Liver (tissue), 9 donors: ENCODE measurements around the gene MED23. TPM values are rescaled to one million over a fixed set of nuclear protein-coding genes. Genes with fewer than 3 reads are reported as not detected.
A peak's percentile ranks its signal among the peaks of the same experiment; 100 is the strongest.

Source experiments
- DNase-seq: peaks from one replicate; pipeline ENCODE4 v3.0.0-alpha.2; 2017; ENCODE audit warnings: low spot score
- H3K27ac ChIP-seq, 2 donors: one replicate each; pipeline ENCODE4 v1.7.0; 2013; ENCODE audit warnings: inconsistent platforms in 2 of 2, low read length in 2 of 2, control low read depth in 1 of 2, low read depth in 1 of 2, mild to moderate bottlenecking in 1 of 2
- H3K27me3 ChIP-seq, 4 donors: one replicate each; pipeline versions ENCODE4 v1.6.1 to v1.7.0; 2013; ENCODE audit warnings: low read length in 3 of 4, inconsistent platforms in 1 of 4, mild to moderate bottlenecking in 1 of 4, moderate library complexity in 1 of 4; ENCODE audit not compliant: control insufficient read depth in 4 of 4, insufficient read depth in 4 of 4
- H3K36me3 ChIP-seq, 4 donors: one replicate each; pipeline versions ENCODE4 v1.6.1 to v1.7.0; 2013; ENCODE audit warnings: low read length in 3 of 4, mild to moderate bottlenecking in 3 of 4, low read depth in 1 of 4, moderate library complexity in 1 of 4; ENCODE audit not compliant: control insufficient read depth in 4 of 4, insufficient read depth in 3 of 4
- H3K4me1 ChIP-seq, 4 donors: one replicate each; pipeline versions ENCODE4 v1.6.1 to v1.7.0; 2013; ENCODE audit warnings: low read length in 3 of 4, mild to moderate bottlenecking in 3 of 4, moderate library complexity in 1 of 4; ENCODE audit not compliant: control insufficient read depth in 4 of 4, insufficient read depth in 4 of 4
- H3K4me3 ChIP-seq, 3 donors: one replicate each; pipeline versions ENCODE4 v1.6.1 to v1.7.0; 2013; ENCODE audit warnings: low read length in 3 of 3, control low read depth in 1 of 3, low read depth in 1 of 3, mild to moderate bottlenecking in 1 of 3
- H3K9ac ChIP-seq, 2 donors: one replicate each; pipeline ENCODE4 v1.7.0; 2013; ENCODE audit warnings: low read length in 2 of 2, mild to moderate bottlenecking in 2 of 2, moderate library complexity in 2 of 2, control low read depth in 1 of 2, low read depth in 1 of 2
- H3K9me3 ChIP-seq, 4 donors: one replicate each; pipeline versions ENCODE4 v1.6.1 to v1.7.0; 2013; ENCODE audit warnings: low read length in 3 of 4; ENCODE audit not compliant: control insufficient read depth in 4 of 4
- EGR1 ChIP-seq, 2 donors: IDR thresholded peaks; 2 replicates each; pipeline ENCODE4 v1.6.1; 2016 to 2018; ENCODE audit warnings: antibody characterized with exemption in 2 of 2, low read depth in 2 of 2
- FOXA1 ChIP-seq: IDR thresholded peaks from 2 replicates; pipeline ENCODE4 v1.6.1; 2016; ENCODE audit warnings: antibody characterized with exemption
- FOXA2 ChIP-seq: IDR thresholded peaks from 2 replicates; pipeline ENCODE4 v1.6.1; 2016; ENCODE audit warnings: antibody characterized with exemption
- GABPA ChIP-seq, 2 donors: IDR thresholded peaks in 1 of 2; conservative IDR thresholded peaks in 1 of 2; 2 replicates each; pipeline ENCODE4 v1.6.1; 2016; ENCODE audit warnings: antibody characterized with exemption in 2 of 2, mild to moderate bottlenecking in 1 of 2, moderate library complexity in 1 of 2
- HNF4A ChIP-seq, 2 donors: conservative IDR thresholded peaks; 2 replicates each; pipeline ENCODE4 v1.6.1; 2016; ENCODE audit warnings: antibody characterized with exemption in 2 of 2, mild to moderate bottlenecking in 2 of 2
- HNF4G ChIP-seq: IDR thresholded peaks from 2 replicates; pipeline ENCODE4 v1.6.1; 2016; ENCODE audit warnings: antibody characterized with exemption
- JUND ChIP-seq, 2 donors: IDR thresholded peaks; 2 replicates each; pipeline ENCODE4 v1.6.1; 2016; ENCODE audit warnings: antibody characterized with exemption in 2 of 2
- NR2F2 ChIP-seq: IDR thresholded peaks from 2 replicates; pipeline ENCODE4 v1.6.1; 2016; ENCODE audit warnings: antibody characterized with exemption
- RAD21 ChIP-seq, 2 donors: IDR thresholded peaks; 2 replicates each; pipeline ENCODE4 v1.6.1; 2016; ENCODE audit warnings: antibody characterized with exemption in 2 of 2, mild to moderate bottlenecking in 2 of 2
- RXRA ChIP-seq, 2 donors: IDR thresholded peaks; 2 replicates each; pipeline ENCODE4 v1.6.1; 2017 to 2018; ENCODE audit warnings: antibody characterized with exemption in 2 of 2, mild to moderate bottlenecking in 1 of 2
- SP1 ChIP-seq: IDR thresholded peaks from 2 replicates; pipeline ENCODE4 v1.6.1; 2018; ENCODE audit warnings: antibody characterized with exemption, mild to moderate bottlenecking
- TAF1 ChIP-seq: conservative IDR thresholded peaks from 2 replicates; pipeline ENCODE4 v1.6.1; 2016; ENCODE audit warnings: antibody characterized with exemption, mild to moderate bottlenecking
- YY1 ChIP-seq: IDR thresholded peaks from 2 replicates; pipeline ENCODE4 v1.6.1; 2016; ENCODE audit warnings: antibody characterized with exemption, mild to moderate bottlenecking
- WGBS: extraction: QIAGEN DNeasy Blood & Tissue Kit; methylation state at CpG from one replicate; pipeline ENCODE4 v1.1.7; 2013; 5-methylcytosine and 5-hydroxymethylcytosine counted together
- polyA plus RNA-seq, 2 donors: library from polyadenylated mRNA; stranded (reverse) in 1 of 2; unstranded in 1 of 2; fragments of 200-250 nt in 1 of 2; fragments of >200 nt in 1 of 2; fragmentation: Nextera tagmentation in 1 of 2; extraction: Ambion mirVana in 1 of 2; gene quantifications; one replicate each; pipeline versions ENCODE4 v1.2.1 to v1.2.3, GENCODE V29; 2013 to 2015
- total RNA-seq, 2 donors: library from RNA; depleted of rRNA; stranded (reverse); fragments of >200 nt; gene quantifications; one replicate each; pipeline ENCODE4 v1.2.3, GENCODE V29; 2014
- TF ChIP-seq, protein P1 (sequence below): IDR thresholded peaks from 2 replicates; pipeline ENCODE4 v1.6.1; 2016; ENCODE audit warnings: antibody characterized with exemption
- TF ChIP-seq, protein P2 (sequence below): IDR thresholded peaks from 2 replicates; pipeline ENCODE4 v1.6.1; 2016; ENCODE audit warnings: antibody characterized with exemption, mild to moderate bottlenecking
- TF ChIP-seq, protein P3 (sequence below): fragments of 150-350 bp; IDR thresholded peaks from 2 replicates; pipeline ENCODE4 v1.5.1; 2017; ENCODE audit warnings: improper control_type of control experiment, low read depth, low read length; ENCODE audit not compliant: missing input control
- TF ChIP-seq, protein P4 (sequence below): IDR thresholded peaks from 2 replicates; pipeline ENCODE4 v1.6.1; 2016; ENCODE audit warnings: antibody characterized with exemption
- donor health status: healthy.
- donor health status: healthy.
- donor health status: healthy.
- donor health status: healthy.
- donor health status: healthy.

Gene MED23
- total and polyA plus RNA-seq, 4 donors = 3.9 to 17.3 (median 13.4) TPM

DNA sequence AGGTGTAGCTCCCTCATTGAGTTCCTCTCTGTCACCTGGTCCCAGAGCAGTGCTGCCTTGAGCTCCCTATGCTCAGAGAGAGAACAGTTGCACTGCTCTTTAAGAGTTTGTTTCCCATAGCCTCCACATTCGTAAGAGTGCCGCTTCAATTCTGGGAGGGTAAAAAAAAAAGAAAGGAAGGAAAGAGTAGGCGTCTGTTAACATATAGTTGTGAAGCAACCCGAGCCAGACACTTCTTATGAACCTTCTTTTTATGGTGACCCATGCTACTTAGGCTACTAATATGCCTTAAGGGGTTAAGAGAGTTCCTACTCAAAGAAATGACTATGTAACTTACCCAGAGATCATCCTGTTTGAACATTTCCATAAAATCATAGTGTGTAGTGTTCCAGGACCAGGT, 59.3 kb downstream of the MED23 start:
- Histone ChIP-seq H3K4me3 (no peak overlapping the region), H3K4me1 (peaks cover 0 to 3% (median 1%) of the 10 kb centered on the region in 4 donors), H3K9ac (no peak overlapping the region), H3K9me3 (no peaks in the 10 kb centered on the region), H3K27me3 (no peaks in the 10 kb centered on the region), H3K36me3 (no peaks in the 10 kb centered on the region), H3K27ac (no peak overlapping the region)
- TF ChIP-seq RXRA (IDR thresholded peaks at IDR 0.05) (no peak), FOXA2 (no peak), NR2F2 (no peak), JUND (IDR thresholded peaks at IDR 0.05) (no peak), TAF1 (no peak)
- 92% methylated on average over 4 of the region's 4 CpGs for WGBS
- DNase-seq = no peak

DNA sequence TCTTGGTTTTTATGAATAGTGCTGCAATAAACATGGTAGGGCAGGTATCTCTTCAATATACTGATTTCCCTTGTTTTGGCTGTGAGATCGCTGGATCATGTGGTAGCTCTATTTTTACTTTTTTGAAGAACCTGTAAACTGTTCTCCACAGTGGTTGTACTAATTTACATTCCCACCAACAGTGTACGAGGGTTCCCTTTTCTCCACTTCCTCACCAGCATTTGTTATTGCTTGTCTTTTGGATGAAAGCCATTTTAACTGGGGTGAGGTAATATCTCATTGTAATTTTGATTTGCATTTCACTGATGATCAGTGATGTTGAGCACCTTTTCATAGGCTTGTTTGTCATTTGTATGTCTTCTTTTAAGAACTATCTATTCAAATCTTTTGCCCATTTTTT, 63.0 kb downstream of the MED23 start:
- Histone ChIP-seq H3K9me3 (no peaks in the 10 kb centered on the region), H3K9ac (no peak overlapping the region), H3K27ac (no peak overlapping the region), H3K4me1 (peaks cover 0 to 12% (median 3%) of the 10 kb centered on the region in 4 donors), H3K36me3 (no peaks in the 10 kb centered on the region), H3K4me3 (no peak overlapping the region), H3K27me3 (no peaks in the 10 kb centered on the region)
- 73% methylated on average over 2 of the region's 2 CpGs for WGBS
- no peak for DNase-seq
- no peak for TF ChIP-seq TAF1
- TF ChIP-seq, protein P1, sequence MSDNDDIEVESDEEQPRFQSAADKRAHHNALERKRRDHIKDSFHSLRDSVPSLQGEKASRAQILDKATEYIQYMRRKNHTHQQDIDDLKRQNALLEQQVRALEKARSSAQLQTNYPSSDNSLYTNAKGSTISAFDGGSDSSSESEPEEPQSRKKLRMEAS = no peak
- TF ChIP-seq FOXA2 = no peak
- no peak for TF ChIP-seq JUND (IDR thresholded peaks at IDR 0.05)
- TF ChIP-seq, protein P2, sequence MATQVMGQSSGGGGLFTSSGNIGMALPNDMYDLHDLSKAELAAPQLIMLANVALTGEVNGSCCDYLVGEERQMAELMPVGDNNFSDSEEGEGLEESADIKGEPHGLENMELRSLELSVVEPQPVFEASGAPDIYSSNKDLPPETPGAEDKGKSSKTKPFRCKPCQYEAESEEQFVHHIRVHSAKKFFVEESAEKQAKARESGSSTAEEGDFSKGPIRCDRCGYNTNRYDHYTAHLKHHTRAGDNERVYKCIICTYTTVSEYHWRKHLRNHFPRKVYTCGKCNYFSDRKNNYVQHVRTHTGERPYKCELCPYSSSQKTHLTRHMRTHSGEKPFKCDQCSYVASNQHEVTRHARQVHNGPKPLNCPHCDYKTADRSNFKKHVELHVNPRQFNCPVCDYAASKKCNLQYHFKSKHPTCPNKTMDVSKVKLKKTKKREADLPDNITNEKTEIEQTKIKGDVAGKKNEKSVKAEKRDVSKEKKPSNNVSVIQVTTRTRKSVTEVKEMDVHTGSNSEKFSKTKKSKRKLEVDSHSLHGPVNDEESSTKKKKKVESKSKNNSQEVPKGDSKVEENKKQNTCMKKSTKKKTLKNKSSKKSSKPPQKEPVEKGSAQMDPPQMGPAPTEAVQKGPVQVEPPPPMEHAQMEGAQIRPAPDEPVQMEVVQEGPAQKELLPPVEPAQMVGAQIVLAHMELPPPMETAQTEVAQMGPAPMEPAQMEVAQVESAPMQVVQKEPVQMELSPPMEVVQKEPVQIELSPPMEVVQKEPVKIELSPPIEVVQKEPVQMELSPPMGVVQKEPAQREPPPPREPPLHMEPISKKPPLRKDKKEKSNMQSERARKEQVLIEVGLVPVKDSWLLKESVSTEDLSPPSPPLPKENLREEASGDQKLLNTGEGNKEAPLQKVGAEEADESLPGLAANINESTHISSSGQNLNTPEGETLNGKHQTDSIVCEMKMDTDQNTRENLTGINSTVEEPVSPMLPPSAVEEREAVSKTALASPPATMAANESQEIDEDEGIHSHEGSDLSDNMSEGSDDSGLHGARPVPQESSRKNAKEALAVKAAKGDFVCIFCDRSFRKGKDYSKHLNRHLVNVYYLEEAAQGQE = no peak

DNA sequence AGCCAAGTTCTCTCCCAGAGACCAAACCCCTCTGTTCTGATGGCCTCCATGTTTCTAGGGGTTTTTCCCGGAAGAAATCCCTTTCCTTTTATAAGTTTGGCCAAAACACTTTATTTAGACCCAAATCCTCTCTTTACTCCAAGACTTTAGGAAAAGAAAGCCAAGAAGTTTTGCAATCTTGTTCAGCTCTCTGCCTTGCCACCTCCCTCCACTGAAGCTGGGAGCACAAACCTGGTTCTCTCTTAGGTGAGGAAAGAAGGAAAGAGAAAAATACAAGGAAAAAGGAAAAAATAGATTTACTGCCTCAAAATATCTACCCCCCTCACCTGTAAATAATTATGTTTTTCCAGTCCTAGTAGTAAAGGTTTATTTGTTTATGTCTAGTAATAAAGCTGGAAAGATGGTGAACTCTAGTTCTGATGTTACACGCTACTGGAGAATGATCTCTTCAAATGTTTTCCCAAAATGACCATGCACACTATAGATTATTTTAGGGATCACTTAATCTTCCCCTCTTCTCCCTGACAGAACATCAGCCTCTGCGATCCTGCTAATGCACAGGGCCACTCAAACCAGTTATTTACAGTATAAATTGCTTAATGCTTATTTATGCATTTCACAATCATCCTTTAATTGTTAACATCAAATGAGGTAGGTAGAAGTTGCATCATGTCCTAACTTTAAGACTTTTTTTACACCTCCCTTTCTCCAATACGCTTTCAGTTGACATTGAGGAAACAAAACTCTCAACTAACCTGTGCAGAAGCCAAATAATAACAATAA, 65.9 kb downstream of the MED23 start:
- 67% methylated on average over 4 of the region's 4 CpGs for WGBS
- H3K9ac ChIP-seq = no peak overlapping the region
- DNase-seq = no peak
- H3K4me3 ChIP-seq = no peak overlapping the region
- H3K27ac ChIP-seq = no peak overlapping the region
- no peaks in the 10 kb centered on the region for H3K9me3 ChIP-seq
- H3K36me3 ChIP-seq = no peaks in the 10 kb centered on the region
- no peaks in the 10 kb centered on the region for H3K27me3 ChIP-seq
- peaks cover 1 to 13% (median 4%) of the 10 kb centered on the region in 4 donors for H3K4me1 ChIP-seq
- TF ChIP-seq EGR1 (IDR thresholded peaks at IDR 0.05; ENCODE audit: low read depth in 2 of 2) (no peak), JUND (IDR thresholded peaks at IDR 0.05) (peak in 1 of 2 donors; percentile 26), FOXA1 (no peak), HNF4A (conservative IDR thresholded peaks at IDR 0.05) (peak in 1 of 2 donors; percentile 39), NR2F2 (no peak), GABPA (IDR thresholded peaks at IDR 0.05 in 1 of 2, conservative IDR thresholded peaks at IDR 0.05 in 1 of 2) (no peak), YY1 (peak; percentile 47), RXRA (IDR thresholded peaks at IDR 0.05) (peak in 1 of 2 donors; percentile 59), FOXA2 (peak; percentile 81), SP1 (peak; percentile 18), HNF4G (no peak), RAD21 (IDR thresholded peaks at IDR 0.05) (no peak)
- TF ChIP-seq, protein P3, sequence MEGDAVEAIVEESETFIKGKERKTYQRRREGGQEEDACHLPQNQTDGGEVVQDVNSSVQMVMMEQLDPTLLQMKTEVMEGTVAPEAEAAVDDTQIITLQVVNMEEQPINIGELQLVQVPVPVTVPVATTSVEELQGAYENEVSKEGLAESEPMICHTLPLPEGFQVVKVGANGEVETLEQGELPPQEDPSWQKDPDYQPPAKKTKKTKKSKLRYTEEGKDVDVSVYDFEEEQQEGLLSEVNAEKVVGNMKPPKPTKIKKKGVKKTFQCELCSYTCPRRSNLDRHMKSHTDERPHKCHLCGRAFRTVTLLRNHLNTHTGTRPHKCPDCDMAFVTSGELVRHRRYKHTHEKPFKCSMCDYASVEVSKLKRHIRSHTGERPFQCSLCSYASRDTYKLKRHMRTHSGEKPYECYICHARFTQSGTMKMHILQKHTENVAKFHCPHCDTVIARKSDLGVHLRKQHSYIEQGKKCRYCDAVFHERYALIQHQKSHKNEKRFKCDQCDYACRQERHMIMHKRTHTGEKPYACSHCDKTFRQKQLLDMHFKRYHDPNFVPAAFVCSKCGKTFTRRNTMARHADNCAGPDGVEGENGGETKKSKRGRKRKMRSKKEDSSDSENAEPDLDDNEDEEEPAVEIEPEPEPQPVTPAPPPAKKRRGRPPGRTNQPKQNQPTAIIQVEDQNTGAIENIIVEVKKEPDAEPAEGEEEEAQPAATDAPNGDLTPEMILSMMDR = no peak
- TF ChIP-seq, protein P1 = peak; percentile 46
- TF ChIP-seq, protein P2 = peak; percentile 66
- TF ChIP-seq, protein P4, sequence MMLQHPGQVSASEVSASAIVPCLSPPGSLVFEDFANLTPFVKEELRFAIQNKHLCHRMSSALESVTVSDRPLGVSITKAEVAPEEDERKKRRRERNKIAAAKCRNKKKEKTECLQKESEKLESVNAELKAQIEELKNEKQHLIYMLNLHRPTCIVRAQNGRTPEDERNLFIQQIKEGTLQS = no peak
